ENCODE results near the gene CD300LF. TPM values are rescaled to one million over a fixed set of nuclear protein-coding genes. Genes with fewer than 3 reads are reported as not detected.

The CD300LF gene
- total and polyA plus RNA-seq, 8 donors, result 0.19 to 4.7 (median 0.29) TPM

DNA sequence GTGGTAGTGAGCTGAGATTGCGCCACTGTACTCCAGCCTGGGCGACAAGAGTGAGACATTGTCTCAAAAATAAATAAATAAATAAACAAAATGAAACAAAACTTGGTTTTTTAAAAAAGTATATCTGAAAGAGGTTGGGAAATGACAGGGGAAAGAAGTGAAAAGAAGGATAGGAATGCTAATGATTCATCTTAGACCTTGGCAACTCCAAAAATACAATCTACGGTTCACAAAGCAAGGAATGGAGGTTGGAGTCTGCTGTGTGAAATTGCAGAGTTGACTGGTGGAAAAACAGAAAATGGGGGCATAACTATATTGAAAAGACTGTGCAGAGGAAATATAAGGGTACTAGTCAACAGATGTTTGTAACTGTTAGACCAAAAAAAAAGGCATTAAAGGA lies 49.2 kb downstream of the CD300LF start:
- intact Hi-C loops (cut with DNase I), result no loop called here
- Histone ChIP-seq H3K36me3 (no peaks in the 10 kb centered on the region), H3K27me3 (peaks cover 0 to 25% (median 2%) of the 10 kb centered on the region in 4 donors), H3K4me3 (no peak overlapping the region), H3K9me3 (no peaks in the 10 kb centered on the region), H3K4me1 (no peaks in the 10 kb centered on the region), H3K27ac (no peak overlapping the region)
- 90 to 91% methylated on average over 3 of the region's 3 CpGs for WGBS, 2 donors
- DNase-seq (no peak), ATAC-seq (no peak), FAIRE-seq (no peak)
- TF ChIP-seq, protein P1, sequence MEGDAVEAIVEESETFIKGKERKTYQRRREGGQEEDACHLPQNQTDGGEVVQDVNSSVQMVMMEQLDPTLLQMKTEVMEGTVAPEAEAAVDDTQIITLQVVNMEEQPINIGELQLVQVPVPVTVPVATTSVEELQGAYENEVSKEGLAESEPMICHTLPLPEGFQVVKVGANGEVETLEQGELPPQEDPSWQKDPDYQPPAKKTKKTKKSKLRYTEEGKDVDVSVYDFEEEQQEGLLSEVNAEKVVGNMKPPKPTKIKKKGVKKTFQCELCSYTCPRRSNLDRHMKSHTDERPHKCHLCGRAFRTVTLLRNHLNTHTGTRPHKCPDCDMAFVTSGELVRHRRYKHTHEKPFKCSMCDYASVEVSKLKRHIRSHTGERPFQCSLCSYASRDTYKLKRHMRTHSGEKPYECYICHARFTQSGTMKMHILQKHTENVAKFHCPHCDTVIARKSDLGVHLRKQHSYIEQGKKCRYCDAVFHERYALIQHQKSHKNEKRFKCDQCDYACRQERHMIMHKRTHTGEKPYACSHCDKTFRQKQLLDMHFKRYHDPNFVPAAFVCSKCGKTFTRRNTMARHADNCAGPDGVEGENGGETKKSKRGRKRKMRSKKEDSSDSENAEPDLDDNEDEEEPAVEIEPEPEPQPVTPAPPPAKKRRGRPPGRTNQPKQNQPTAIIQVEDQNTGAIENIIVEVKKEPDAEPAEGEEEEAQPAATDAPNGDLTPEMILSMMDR (IDR thresholded peaks at IDR 0.05), result no peak

DNA sequence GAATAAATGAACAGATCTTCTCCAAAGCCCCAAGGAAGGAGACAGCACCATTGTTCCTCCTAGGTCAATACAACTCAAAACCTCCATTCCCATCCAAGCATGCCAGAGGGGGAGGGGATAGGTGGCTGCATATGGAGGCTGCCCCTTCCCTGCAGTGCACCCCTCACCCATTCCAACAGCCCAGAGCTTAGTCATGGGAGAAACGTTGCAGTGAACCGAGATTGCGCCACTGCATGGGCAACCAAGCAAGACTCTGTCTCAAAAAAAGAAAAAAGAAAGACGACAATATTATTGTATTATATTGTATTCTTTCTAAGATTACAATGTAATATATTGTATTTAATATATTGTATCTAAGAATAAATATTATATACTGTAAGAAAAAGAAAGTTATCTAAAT lies 52.8 kb downstream of the CD300LF start:
- H3K4me1 ChIP-seq, result no peaks in the 10 kb centered on the region
- H3K9me3 ChIP-seq, result no peaks in the 10 kb centered on the region
- no peak overlapping the region for H3K27ac ChIP-seq
- TF ChIP-seq, protein P1 (IDR thresholded peaks at IDR 0.05), result no peak
- 38 to 56% methylated on average over 4 of the region's 4 CpGs for WGBS, 2 donors
- H3K4me3 ChIP-seq, result no peak overlapping the region
- intact Hi-C loops (cut with DNase I), result loop anchor here in 1 of 3 donors (10.0 kb wide), 1 partner anchor 205 kb away; no protein-coding TSS in a partner anchor
- no peak for DNase-seq
- no peaks in the 10 kb centered on the region for H3K36me3 ChIP-seq
- H3K27me3 ChIP-seq, result peaks cover 0 to 4% (median 0%) of the 10 kb centered on the region in 4 donors
- no peak for ATAC-seq
- FAIRE-seq, result no peak

DNA sequence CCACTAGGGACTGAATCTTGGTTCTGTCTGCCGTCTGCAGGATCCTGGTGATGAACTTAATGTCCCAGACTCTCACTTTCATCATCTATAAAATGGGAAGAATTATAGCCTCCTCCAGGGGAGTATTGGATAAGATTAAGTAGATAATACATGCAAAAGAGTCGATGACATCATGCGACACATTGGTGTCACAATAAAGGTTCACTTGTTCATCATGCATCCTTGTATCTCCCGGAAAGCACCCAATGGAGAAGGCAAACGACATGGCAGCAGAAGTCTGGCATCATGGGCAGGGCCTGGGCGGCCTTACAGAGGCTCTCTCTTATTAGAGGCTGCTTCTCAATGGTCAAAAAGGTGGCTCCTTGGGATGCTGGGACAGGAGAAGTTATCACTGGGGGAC lies 54.1 kb downstream of the CD300LF start:
- Histone ChIP-seq H3K27ac (no peak overlapping the region), H3K36me3 (no peaks in the 10 kb centered on the region), H3K27me3 (peaks cover 0 to 4% (median 0%) of the 10 kb centered on the region in 4 donors), H3K4me3 (no peak overlapping the region), H3K9me3 (no peaks in the 10 kb centered on the region), H3K4me1 (no peaks in the 10 kb centered on the region)
- DNase-seq (no peak), FAIRE-seq (no peak), ATAC-seq (no peak)
- intact Hi-C loops (cut with DNase I), result loop anchor here in 1 of 3 donors (10.0 kb wide), 1 partner anchor 206 kb away; no protein-coding TSS in a partner anchor
- WGBS, 2 donors, result 52 to 67% methylated on average over 6 of the region's 6 CpGs
- TF ChIP-seq, protein P1 (IDR thresholded peaks at IDR 0.05), result no peak

DNA sequence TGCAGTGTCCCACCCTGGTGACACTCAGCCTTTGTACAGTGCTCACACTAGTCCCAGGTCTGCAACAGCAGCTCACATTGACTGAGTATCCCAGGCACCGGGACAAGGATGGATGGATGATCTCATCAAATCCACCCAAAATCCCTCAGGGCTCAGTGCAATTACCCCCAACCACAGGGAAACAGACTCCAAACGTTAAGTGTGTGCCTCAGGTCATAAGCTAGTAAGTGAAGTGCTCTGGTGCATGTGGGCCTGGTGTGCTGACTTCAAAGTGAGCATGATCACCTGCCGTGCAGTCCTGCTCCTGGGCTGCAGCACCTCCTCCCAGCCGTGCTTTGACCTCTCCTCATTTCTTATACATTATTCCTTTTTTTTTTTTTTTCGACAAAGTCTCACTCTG lies 58.0 kb downstream of the CD300LF start:
- H3K4me1 ChIP-seq, result no peaks in the 10 kb centered on the region
- ATAC-seq (no peak), FAIRE-seq (no peak), DNase-seq (no peak)
- H3K27ac ChIP-seq, result no peak overlapping the region
- no peaks in the 10 kb centered on the region for H3K9me3 ChIP-seq
- 27 to 30% methylated on average over 5 of the region's 5 CpGs for WGBS, 2 donors
- intact Hi-C loops (cut with DNase I), result loop anchor here in 1 of 3 donors (5.0 to 10.0 kb wide), 2 partner anchors 83 to 210 kb away; partner anchors contain the start of gene RAB37
- TF ChIP-seq, protein P1 (IDR thresholded peaks at IDR 0.05), result no peak
- no peak overlapping the region for H3K4me3 ChIP-seq
- H3K27me3 ChIP-seq, result no peaks in the 10 kb centered on the region
- H3K36me3 ChIP-seq, result no peaks in the 10 kb centered on the region

DNA sequence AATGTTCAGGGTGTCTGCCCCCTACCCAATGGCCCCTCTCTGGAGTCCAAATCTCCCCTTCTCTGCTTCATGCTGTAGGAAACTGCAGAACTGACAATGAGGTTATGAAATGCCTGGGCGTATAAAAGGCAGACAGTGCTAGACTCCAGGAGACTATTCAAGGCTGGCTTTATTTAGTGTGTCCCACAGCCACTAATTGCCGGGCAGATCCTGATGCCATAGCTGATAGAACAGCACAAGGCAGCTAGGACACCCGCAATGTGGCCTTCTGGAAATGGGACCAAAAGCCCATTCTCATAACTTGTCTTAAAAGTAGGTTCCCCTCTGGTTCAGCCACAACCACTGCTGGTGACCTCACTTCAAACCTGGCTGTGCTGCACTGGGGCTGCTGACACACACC lies 60.7 kb downstream of the CD300LF start:
- H3K9me3 ChIP-seq, result no peaks in the 10 kb centered on the region
- H3K4me1 ChIP-seq, result no peaks in the 10 kb centered on the region
- H3K4me3 ChIP-seq, result no peak overlapping the region
- no peak overlapping the region for H3K27ac ChIP-seq
- FAIRE-seq, result no peak
- no peaks in the 10 kb centered on the region for H3K27me3 ChIP-seq
- H3K36me3 ChIP-seq, result no peaks in the 10 kb centered on the region
- TF ChIP-seq, protein P1 (IDR thresholded peaks at IDR 0.05), result no peak
- no peak for DNase-seq
- no peak for ATAC-seq
- WGBS, 2 donors, result 58 to 61% methylated on average over 3 of the region's 3 CpGs
- intact Hi-C loops (cut with DNase I), result loop anchor here in 1 of 3 donors (5.0 to 10.0 kb wide), 2 partner anchors 85 to 213 kb away; partner anchors contain the start of gene RAB37
